OCI-LY3 (cell line): ENCODE measurements around the gene NELL1.
A peak's percentile ranks its signal among the peaks of the same experiment; 100 is the strongest.

Experiments
- H2AFZ ChIP-seq: fragments of 200-600, 300-600 bp; shearing (Covaris generic); 2 replicates; pipeline ENCODE4 v1.6.0; 2014; ENCODE audit warnings: antibody characterized with exemption, low read depth, low read length
- H3K27ac ChIP-seq: fragments of 200-600, 300-600 bp; sonication (generic); 2 replicates; pipeline ENCODE4 v1.5.1; 2014; ENCODE audit warnings: mild to moderate bottlenecking, low read length, moderate library complexity, mixed read lengths
- H3K27me3 ChIP-seq: fragments of 200-600, 300-600 bp; sonication (generic); 2 replicates; pipeline ENCODE4 v1.6.1; 2014; ENCODE audit warnings: low read depth, low read length, mixed read lengths
- H3K36me3 ChIP-seq: fragments of 200-600, 300-600 bp; sonication (generic); replicated peaks from 2 replicates; pipeline ENCODE3; 2014; ENCODE audit warnings: low read depth, low read length, mixed read lengths
- H3K4me1 ChIP-seq: fragments of 300-600, 200-600 bp; sonication (generic); 2 replicates; pipeline ENCODE4 v1.6.1; 2014; ENCODE audit warnings: low read length, mixed read lengths
- H3K4me2 ChIP-seq: fragments of 200-600, 300-600 bp; sonication (generic); 2 replicates; pipeline ENCODE4 v1.6.1; 2014; ENCODE audit warnings: low read length, mixed read lengths
- H3K4me3 ChIP-seq: fragments of 300-600, 200-600 bp; sonication (generic); 2 replicates; pipeline ENCODE4 v1.5.1; 2014; ENCODE audit warnings: antibody characterized with exemption, mild to moderate bottlenecking, low read length, moderate library complexity
- H3K79me2 ChIP-seq: fragments of 300-600, 200-600 bp; shearing (Covaris generic); 2 replicates; pipeline ENCODE4 v1.6.1; 2014; ENCODE audit warnings: mild to moderate bottlenecking, low read length, mixed read lengths
- H3K9ac ChIP-seq: fragments of 300-600, 200-600 bp; shearing (Covaris generic); 2 replicates; pipeline ENCODE4 v1.6.0; 2014; ENCODE audit warnings: mild to moderate bottlenecking, low read length, moderate library complexity
- H3K9me3 ChIP-seq: fragments of 200-600, 300-600 bp; shearing (Covaris generic); 2 replicates; pipeline ENCODE4 v1.6.1; 2014; ENCODE audit warnings: low read length, mixed read lengths; ENCODE audit not compliant: insufficient read depth
- H4K20me1 ChIP-seq: fragments of 200-600, 300-600 bp; sonication (generic); 2 replicates; pipeline ENCODE4 v1.6.1; 2016; ENCODE audit warnings: low read length, mixed read lengths; ENCODE audit not compliant: insufficient read depth
- CTCF ChIP-seq: fragments of 200-600, 300-600 bp; sonication (generic); IDR thresholded peaks from 2 replicates; pipeline ENCODE4 v1.5.1; 2014; ENCODE audit warnings: antibody characterized with exemption, low read length, low read depth
- EZH2phosphoT487 ChIP-seq: fragments of 200-600 bp; shearing (Covaris generic); IDR thresholded peaks from 2 replicates; pipeline ENCODE4 v1.6.1; 2018; ENCODE audit warnings: antibody characterized with exemption, mixed run types, low read depth

The NELL1 gene

GRCh38 chr11:20670932-20671403 is 1.6 kb downstream of the NELL1 start:
- TF ChIP-seq EZH2phosphoT487 (no peak), CTCF (no peak)

GRCh38 chr11:20671856-20672546 is 2.6 kb downstream of the NELL1 start:
- no peak overlapping the region for H3K27ac ChIP-seq
- no peaks in the 10 kb centered on the region; the same call in 1 of the 2 replicates for H3K27me3 ChIP-seq
- no peak overlapping the region for H2AFZ ChIP-seq
- H3K9ac ChIP-seq, result no peak overlapping the region
- H3K4me3 ChIP-seq, result no peak overlapping the region
- H3K79me2 ChIP-seq, result no peaks in the 10 kb centered on the region
- TF ChIP-seq EZH2phosphoT487 (no peak), CTCF (peak; percentile 65)
- no peaks in the 10 kb centered on the region for H4K20me1 ChIP-seq
- peak overlapping the region; percentile 13 for H3K4me2 ChIP-seq
- H3K36me3 ChIP-seq, result no peaks in the 10 kb centered on the region
- 0 out of 2 replicates have a peak, but pooled peaks cover 3% of the 10 kb centered on the region for H3K4me1 ChIP-seq
- no peaks in the 10 kb centered on the region for H3K9me3 ChIP-seq

More at GRCh38 chr11:20670932-20671403, 1.6 kb downstream of the NELL1 start:
- H3K27me3 ChIP-seq, result no peaks in the 10 kb centered on the region; the same call in 1 of the 2 replicates
- H3K4me2 ChIP-seq, result no peak overlapping the region
- 0 out of 2 replicates have a peak, but pooled peaks cover 3% of the 10 kb centered on the region for H3K4me1 ChIP-seq
- H2AFZ ChIP-seq, result no peak overlapping the region
- no peaks in the 10 kb centered on the region for H3K36me3 ChIP-seq
- H3K9ac ChIP-seq, result no peak overlapping the region
- H3K27ac ChIP-seq, result no peak overlapping the region
- no peaks in the 10 kb centered on the region for H4K20me1 ChIP-seq
- H3K79me2 ChIP-seq, result no peaks in the 10 kb centered on the region
- no peaks in the 10 kb centered on the region for H3K9me3 ChIP-seq
- H3K4me3 ChIP-seq, result no peak overlapping the region

GRCh38 chr11:20672575-20672974 is 3.2 kb downstream of the NELL1 start:
- Histone ChIP-seq H3K27me3 (no peaks in the 10 kb centered on the region; the same call in 1 of the 2 replicates), H3K4me1 (0 out of 2 replicates have a peak, but pooled peaks cover 3% of the 10 kb centered on the region), H3K79me2 (no peaks in the 10 kb centered on the region), H3K4me3 (no peak overlapping the region), H3K4me2 (no peak overlapping the region), H3K27ac (no peak overlapping the region), H2AFZ (no peak overlapping the region), H3K9me3 (no peaks in the 10 kb centered on the region), H3K9ac (no peak overlapping the region), H4K20me1 (no peaks in the 10 kb centered on the region), H3K36me3 (no peaks in the 10 kb centered on the region)
- TF ChIP-seq CTCF (peak; percentile 44), EZH2phosphoT487 (no peak)

- Histone ChIP-seq H3K27me3 (no peaks in the 10 kb centered on the region; the same call in 1 of the 2 replicates), H3K4me2 (no peak overlapping the region), H3K79me2 (no peaks in the 10 kb centered on the region), H3K9me3 (no peaks in the 10 kb centered on the region), H3K9ac (no peak overlapping the region), H3K4me1 (0 out of 2 replicates have a peak, but pooled peaks cover 3% of the 10 kb centered on the region), H4K20me1 (no peaks in the 10 kb centered on the region), H3K36me3 (no peaks in the 10 kb centered on the region), H3K4me3 (no peak overlapping the region), H3K27ac (no peak overlapping the region), H2AFZ (no peak overlapping the region)
- no peak for TF ChIP-seq EZH2phosphoT487
- no peak for TF ChIP-seq CTCF
These were observed 7.3 kb downstream of the NELL1 start for GRCh38 chr11:20676658-20677057.
